Fibroblast of mammary gland (primary cell): Measurements from ENCODE around the gene FBXW5.
A peak's percentile ranks its signal among the peaks of the same experiment; 100 is the strongest.

Source experiments
- DNase-seq: peaks from one replicate; pipeline ENCODE4 v3.0.0-alpha.2; 2010; ENCODE audit warnings: low read depth
- H3K4me3 ChIP-seq: 2 replicates; pipeline ENCODE4 v1.5.1; 2011; ENCODE audit warnings: low read depth, mild to moderate bottlenecking, low read length, moderate library complexity; ENCODE audit not compliant: control insufficient read depth
- CTCF ChIP-seq: conservative IDR thresholded peaks from 2 replicates; pipeline ENCODE4 v1.5.1; 2011; ENCODE audit warnings: low read depth, low read length, inconsistent platforms; ENCODE audit not compliant: control insufficient read depth, insufficient read depth

The FBXW5 gene, protein sequence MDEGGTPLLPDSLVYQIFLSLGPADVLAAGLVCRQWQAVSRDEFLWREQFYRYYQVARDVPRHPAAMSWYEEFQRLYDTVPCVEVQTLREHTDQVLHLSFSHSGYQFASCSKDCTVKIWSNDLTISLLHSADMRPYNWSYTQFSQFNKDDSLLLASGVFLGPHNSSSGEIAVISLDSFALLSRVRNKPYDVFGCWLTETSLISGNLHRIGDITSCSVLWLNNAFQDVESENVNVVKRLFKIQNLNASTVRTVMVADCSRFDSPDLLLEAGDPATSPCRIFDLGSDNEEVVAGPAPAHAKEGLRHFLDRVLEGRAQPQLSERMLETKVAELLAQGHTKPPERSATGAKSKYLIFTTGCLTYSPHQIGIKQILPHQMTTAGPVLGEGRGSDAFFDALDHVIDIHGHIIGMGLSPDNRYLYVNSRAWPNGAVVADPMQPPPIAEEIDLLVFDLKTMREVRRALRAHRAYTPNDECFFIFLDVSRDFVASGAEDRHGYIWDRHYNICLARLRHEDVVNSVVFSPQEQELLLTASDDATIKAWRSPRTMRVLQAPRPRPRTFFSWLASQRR

DNA sequence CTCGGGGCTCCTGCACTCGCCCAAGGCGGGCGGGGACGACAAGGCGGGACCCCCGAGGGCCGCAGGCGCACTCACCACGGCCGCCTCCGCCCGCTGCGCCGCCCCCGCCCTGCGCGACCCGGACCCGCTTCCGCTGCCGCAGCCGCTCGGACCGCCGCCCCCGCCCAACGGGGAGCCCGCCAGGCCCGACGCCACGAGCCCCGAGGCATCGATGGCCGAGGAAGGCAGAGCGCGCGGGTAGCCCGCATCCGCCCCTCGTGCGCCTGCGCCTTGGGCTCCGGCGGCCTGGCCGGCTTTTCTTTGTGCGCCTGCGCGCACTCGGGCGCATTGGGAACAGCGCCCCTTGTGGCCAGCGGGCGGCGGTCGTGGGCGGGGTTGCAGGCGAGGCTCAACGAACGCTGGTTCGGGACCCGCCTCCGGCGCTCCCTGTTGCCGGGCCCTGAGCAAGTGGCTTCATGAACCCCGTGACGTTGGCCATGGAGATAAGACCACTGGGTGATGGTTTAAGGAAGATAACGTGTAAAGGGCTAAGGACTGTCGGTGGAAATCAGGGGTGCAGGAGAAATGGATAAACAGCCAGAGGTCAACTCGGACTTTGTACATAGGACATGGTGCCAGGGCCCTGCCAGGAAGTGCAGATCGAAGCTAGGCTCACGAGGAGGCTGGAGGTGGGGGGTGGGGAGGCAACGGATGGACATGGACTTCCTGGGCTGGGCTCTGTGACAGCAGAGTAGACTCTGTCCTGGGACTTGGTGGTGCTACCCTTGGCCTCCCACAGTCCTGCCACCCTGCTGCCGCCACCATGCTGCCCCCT, at the start of gene FBXW5, which contains the start of gene C8G:
Gene FBXW5, minus strand, starts transcription at position 220 of the 814 bp plus-strand sequence. CDS start 655 bp downstream, outside the sequence.
Gene C8G, plus strand, starts transcription at position 725 of the 814 bp plus-strand sequence. Its CDS starts 78 bp downstream, at position 803.
- TF ChIP-seq CTCF = peak; percentile 57
- DNase-seq = peak; percentile 88
- peak within 1 kb of the TSS; percentile 71 for H3K4me3 ChIP-seq

DNA sequence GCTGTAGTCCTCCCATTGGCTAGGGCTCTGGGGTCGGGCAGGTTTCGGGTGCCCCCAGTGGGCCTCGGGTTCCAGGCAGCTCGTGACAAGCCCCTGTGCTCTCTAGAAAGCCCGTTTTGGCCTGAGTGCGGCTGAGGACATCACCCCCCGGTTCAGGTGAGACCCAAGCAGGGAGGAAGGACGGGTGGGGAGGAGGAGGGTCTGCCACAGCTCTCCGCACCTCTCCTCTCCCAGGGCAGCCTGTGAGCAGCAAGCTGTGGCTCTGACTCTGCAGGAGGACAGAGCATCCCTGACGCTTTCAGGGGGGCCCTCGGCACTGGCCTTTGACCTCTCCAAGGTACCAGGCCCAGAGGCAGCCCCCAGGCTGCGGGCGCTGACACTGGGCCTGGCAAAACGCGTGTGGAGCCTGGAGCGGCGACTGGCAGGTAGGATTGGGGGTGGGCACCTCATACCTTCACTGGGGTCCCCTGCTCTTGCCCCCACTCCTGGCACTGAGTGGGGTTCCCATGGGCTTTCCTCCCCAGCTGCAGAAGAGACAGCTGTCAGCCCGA, 48.4 kb upstream of the FBXW5 start:
- no peak for TF ChIP-seq CTCF
- peak overlapping the region; percentile 64 for H3K4me3 ChIP-seq
- DNase-seq = no peak

DNA sequence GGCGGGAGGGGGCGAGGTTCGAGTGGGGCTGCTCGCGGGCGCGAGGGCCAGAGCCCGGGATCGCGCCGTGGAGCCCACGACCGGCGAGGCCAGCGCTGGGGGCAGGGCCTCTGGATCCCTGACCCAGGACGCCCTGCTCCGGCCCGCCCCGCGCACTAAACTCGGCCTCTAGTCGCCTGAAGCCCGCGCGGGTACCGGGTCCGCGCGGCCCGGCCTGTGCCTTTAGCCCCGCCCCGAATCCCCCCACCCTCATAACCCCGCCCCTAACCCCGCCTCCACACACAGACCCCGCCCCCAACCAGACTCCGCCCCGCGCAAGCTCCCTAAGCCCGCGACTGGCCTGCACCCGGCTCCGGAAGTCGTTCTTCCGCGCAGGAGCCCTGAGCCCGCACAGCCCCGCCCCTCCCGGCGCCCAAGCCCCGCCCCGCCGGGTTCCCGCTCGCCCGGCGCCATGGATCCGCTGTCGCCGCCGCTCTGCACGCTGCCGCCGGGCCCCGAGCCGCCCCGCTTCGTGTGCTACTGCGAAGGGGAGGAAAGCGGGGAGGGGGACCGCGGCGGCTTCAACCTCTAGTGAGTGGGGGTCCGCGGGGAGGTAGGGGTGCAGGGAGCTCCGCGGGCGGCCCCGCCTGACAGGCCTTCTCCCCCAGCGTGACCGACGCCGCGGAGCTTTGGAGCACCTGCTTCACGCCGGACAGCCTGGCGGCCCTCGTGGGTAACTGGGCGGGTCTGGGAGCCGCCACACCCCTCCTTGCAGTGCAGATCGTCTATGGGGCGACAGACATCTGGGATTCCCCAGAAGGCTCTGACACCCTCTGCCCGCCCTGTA, 47.7 kb upstream of the FBXW5 start, which contains the start of gene PAXX:
Gene PAXX, plus strand, starts transcription at position 430 of the 826 bp plus-strand sequence. Its CDS starts 22 bp downstream, at position 452.
- H3K4me3 ChIP-seq = peak within 1 kb of the TSS; percentile 64
- no peak for TF ChIP-seq CTCF
- peak; percentile 84 for DNase-seq

GRCh38 chr9:136990242-136990911, 45.8 kb upstream of the FBXW5 start:
- DNase-seq = no peak
- H3K4me3 ChIP-seq = no peak overlapping the region
- no peak for TF ChIP-seq CTCF

GRCh38 chr9:136988872-136989271, 44.3 kb upstream of the FBXW5 start:
- TF ChIP-seq CTCF = no peak
- no peak overlapping the region for H3K4me3 ChIP-seq
- DNase-seq = no peak

GRCh38 chr9:136985853-136986252, 41.3 kb upstream of the FBXW5 start:
- TF ChIP-seq CTCF = no peak
- H3K4me3 ChIP-seq = no peak overlapping the region
- no peak for DNase-seq
